ENCODE data around the gene UGGT2.
"Not testable (repeated sequence)": the region's sequence is repeated elsewhere in the genome, so short reads cannot be mapped to it uniquely, and the experiment has no call there.

Gene UGGT2

DNA sequence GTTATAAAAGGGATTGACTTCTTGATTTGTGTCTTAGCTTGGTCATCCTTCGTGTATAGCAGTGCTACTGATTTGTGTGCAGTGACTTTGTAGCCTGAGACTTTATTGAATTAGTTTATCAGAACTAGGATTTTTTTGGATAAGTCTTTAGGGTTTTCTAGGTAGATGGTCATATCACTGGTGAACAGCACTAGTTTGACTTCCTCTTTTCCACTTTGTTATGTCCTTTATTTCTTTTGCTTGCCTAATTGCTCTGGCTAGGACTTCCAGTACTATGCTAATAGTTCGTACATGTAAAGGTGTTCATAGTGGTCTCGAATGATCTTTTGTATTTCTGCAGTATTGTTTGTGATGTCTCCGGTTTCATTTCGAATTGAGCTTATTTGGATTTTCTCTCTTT is 230.9 kb downstream of the UGGT2 start:
- Histone ChIP-seq H3K27ac (no peak overlapping the region), H3K4me3 (no peak overlapping the region)

DNA sequence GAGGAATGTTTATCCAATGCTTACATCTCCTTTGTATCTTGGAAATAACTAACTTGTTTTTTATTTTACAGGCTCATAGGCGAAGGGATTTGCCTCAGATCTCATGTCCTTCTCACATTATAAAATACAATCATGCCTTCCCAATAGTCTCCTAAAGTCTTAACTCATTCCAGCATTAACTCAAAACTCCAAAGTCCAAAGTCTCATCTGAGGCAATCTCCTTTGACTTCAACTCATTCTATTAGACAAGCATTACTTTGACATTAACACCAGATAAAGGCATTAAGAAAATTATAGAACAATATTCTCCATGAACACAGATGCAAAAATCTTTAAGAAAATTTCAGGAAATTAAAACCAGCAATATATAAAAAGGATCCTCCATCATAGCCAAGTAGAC is 238.7 kb downstream of the UGGT2 start:
- H3K4me3 ChIP-seq = no peak overlapping the region

GRCh38 chr13:95813139-95813538 is 240.1 kb downstream of the UGGT2 start:
- Histone ChIP-seq H3K4me3 (no peak overlapping the region), H3K27ac (no peak overlapping the region)

More for the DNA sequence above, 238.7 kb downstream of the UGGT2 start:
- H3K27ac ChIP-seq = no peak overlapping the region

GRCh38 chr13:95809429-95809828 is 243.8 kb downstream of the UGGT2 start:
- Histone ChIP-seq H3K27ac (no peak overlapping the region), H3K4me3 (no peak overlapping the region)

GRCh38 chr13:95805921-95806320 is 247.3 kb downstream of the UGGT2 start:
- H3K27ac ChIP-seq = no peak overlapping the region
- no peak overlapping the region for H3K4me3 ChIP-seq

- Histone ChIP-seq H3K4me3 (no peak overlapping the region), H3K27ac (no peak overlapping the region)
Observed at GRCh38 chr13:95801825-95802224, 251.4 kb downstream of the UGGT2 start.

GRCh38 chr13:95800436-95800835 is 252.8 kb downstream of the UGGT2 start:
- Histone ChIP-seq H3K27ac (no peak overlapping the region), H3K4me3 (no peak overlapping the region)

DNA sequence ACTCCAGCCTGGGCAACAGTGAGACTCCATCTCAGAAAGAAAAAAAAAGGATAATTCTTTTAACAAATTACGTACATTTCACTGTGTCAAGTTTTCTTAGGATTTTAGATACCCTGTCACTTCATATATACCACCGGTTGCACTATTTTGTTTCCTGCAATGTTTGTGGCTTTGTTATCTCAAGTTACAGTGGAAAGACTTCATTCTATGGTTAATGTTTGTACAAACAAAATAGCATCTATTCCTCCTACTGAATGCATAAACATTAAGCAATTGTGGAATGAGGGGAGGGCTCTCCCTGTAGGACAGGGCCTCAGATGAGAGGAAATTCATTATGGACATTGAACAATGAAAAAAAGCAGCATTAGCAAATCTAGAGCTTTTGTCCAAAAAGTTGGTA is 256.2 kb downstream of the UGGT2 start:
- H3K27ac ChIP-seq = no peak overlapping the region
- no peak overlapping the region for H3K4me3 ChIP-seq

DNA sequence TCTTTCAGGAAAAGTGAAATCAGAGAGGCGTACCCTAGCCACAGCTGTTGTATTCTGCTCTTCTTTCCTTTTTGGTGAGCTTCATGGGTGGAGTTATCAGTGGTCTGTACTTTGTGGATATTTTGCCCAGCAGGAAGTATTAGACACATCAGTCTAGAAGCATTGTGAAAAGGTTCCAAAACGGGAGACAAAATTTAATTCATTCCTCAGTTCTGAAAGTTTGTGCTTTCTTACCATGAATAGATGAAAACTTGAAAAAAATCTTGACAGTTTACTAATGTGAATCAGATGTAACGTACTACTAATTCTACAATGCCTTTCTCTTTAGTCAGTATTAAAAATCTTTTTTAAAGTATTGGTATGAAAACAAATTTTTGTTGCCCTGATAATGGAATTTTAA is 259.4 kb downstream of the UGGT2 start:
- peak overlapping the region in 1 of 21 experiments; percentile 10 for H3K27ac ChIP-seq
- H3K4me3 ChIP-seq = no peak overlapping the region

DNA sequence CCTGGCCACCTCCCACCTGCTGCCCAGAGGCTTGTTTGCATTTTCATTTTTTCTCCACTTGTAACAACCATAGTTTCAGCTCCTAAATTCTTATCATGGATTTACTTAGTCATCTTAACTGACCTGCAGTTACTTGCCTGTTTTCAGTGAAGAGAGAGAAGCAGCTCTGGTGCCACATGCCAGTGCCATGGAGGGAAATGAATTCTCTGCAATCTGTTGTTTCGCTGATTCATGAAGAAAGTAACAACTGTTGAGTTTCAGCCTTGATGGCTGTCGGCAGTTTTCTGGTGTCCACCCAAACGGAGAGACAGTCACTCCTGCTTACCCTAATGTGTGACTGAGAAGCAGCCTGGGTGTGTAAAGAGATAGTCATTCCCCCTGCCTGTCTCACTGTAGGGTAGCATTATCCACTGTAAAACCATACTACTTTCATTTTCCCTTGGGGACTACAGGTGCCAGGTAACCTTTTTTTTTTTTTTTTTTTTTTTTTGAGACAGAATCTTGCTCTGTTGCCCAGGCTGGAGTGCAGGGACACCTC is 260.1 kb downstream of the UGGT2 start:
- Histone ChIP-seq H3K27ac (peak overlapping the region in 1 of 21 experiments; percentile 10), H3K4me3 (no peak overlapping the region)

GRCh38 chr13:95791084-95791722 is 262.0 kb downstream of the UGGT2 start:
- Histone ChIP-seq H3K27ac (no peak overlapping the region), H3K4me3 (no peak overlapping the region)

GRCh38 chr13:95789315-95789714 is 263.9 kb downstream of the UGGT2 start:
- H3K27ac ChIP-seq, H3K4me3 ChIP-seq: not testable (repeated sequence)

GRCh38 chr13:95788100-95788463 is 265.1 kb downstream of the UGGT2 start:
- H3K4me3 ChIP-seq = no peak overlapping the region
- no peak overlapping the region for H3K27ac ChIP-seq

GRCh38 chr13:95787356-95788099 is 265.7 kb downstream of the UGGT2 start:
- Histone ChIP-seq H3K27ac (no peak overlapping the region), H3K4me3 (no peak overlapping the region)

DNA sequence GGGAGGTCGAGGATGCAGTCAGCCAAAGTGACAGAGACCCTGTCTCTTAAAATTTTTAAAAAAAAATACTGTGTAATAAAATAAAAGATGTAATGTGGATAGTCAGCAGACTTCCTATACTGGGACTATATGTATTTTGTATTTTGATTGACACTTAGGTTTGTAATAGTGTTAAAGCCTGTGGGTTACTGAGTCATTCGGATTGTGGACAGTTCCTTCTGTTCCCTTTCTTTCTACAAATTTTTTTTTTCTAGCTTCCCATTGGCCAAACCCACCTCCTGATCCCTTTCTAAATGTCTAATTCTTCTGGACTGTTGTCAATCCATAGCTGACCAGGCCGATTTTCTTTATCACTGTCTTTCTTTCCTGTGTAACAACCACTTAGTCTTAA is 268.3 kb downstream of the UGGT2 start:
- Histone ChIP-seq H3K4me3 (no peak overlapping the region), H3K27ac (peak overlapping the region in 6 of 21 experiments; percentile 0 to 36 (median 26))

DNA sequence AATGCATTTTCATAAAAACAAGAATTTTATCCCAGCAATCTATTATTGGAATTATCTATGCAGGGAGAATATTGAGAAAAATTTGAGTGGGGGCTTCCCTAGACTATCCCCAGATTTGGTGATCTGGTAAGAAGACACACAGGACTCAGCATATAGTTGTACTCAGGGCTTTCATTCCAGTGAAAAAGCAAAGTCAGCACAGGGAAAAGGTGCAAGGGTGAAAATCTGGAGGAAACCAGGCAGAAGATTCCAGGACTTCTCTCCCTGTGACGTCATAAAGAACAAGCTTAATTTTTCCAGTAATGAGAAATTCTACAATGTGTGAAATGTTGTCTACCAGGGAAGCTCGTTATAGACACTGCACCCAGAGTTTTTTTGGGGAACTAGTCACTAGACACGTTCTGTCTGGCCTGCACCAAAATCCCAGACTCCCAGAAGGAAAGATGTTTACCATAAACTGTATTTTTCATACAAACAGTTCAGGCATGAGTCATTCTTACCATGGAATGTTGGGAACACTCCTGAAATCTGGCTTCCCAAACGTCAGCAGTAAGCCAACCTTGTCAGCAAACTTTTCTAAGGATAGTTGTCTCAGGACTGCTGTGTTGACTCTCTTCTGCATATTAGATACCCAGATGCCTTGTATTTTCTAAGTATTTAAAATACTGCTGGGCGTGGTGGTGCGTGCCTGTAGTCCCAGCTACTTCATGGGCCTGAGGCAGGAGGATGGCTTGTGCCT is 268.9 kb downstream of the UGGT2 start:
- Histone ChIP-seq H3K4me3 (no peak overlapping the region), H3K27ac (peak overlapping the region in 8 of 21 experiments; percentile 0 to 36 (median 22))

GRCh38 chr13:95783747-95784146 is 269.5 kb downstream of the UGGT2 start:
- Histone ChIP-seq H3K27ac (peak overlapping the region in 4 of 21 experiments; percentile 5 to 36 (median 26)), H3K4me3 (no peak overlapping the region)

GRCh38 chr13:95781940-95782339 is 271.3 kb downstream of the UGGT2 start:
- H3K4me3 ChIP-seq, H3K27ac ChIP-seq: not testable (repeated sequence)

DNA sequence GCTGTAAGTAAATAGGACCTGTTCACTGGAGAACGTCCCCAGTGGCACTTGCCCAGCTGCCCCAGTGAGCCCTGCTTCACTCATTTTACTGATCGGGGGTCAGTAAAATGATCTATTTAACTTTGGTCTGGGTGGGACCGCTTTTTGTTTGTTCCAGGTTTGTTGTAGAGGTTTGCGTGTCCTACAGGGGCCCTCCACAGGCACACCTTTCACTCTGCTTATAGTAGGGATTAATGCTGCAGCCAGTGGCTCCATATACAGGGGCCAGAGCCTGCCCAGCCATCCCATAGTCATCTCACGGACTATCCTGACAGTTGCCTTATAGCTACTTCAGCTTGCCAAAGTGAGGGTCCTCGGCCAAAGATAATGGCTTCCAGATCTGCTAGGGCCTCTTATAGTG is 272.2 kb downstream of the UGGT2 start:
- H3K27ac ChIP-seq = no peak overlapping the region
- no peak overlapping the region for H3K4me3 ChIP-seq

- H3K27ac ChIP-seq = no peak overlapping the region
- H3K4me3 ChIP-seq = no peak overlapping the region
Observed at GRCh38 chr13:95779522-95779921, 273.7 kb downstream of the UGGT2 start.

DNA sequence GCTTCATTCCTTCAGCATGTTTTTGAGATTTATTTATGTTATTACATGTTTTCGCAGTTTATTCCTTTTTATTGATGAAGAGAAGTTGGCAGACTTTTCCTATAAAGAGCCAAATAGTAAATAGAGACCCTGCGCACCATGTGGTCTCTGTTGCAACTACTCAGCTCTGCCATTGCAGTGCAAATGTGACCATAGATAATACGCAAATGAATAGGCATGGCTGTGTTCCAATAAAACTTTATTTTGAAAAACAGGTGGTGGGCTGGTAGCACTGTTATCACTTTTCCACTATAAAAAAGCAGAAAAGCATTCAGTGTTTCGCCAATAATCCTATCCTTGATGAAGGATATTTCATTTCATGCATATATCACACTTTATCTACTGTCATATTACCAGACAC is 281.3 kb downstream of the UGGT2 start:
- no peak overlapping the region for H3K4me3 ChIP-seq
- H3K27ac ChIP-seq = no peak overlapping the region

Data from skin epidermis (tissue), 12 donors.